Measurements from ENCODE around the gene OMP.
"Not testable (repeated sequence)": the region's sequence is repeated elsewhere in the genome, so short reads cannot be mapped to it uniquely, and the experiment has no call there.

Gene OMP

GRCh38 chr11:77096591-77097019, 6.0 kb upstream of the OMP start:
- H3K4me1 ChIP-seq (ENCODE audit: control insufficient read depth, insufficient read depth, low read length, poor library complexity, severe bottlenecking) = no peaks in the 10 kb centered on the region
- H3K36me3 ChIP-seq (ENCODE audit: control insufficient read depth, insufficient read depth, low read length) = peaks cover 26% of the 10 kb centered on the region
- no peak overlapping the region for H3K4me3 ChIP-seq (ENCODE audit: extremely low read depth, insufficient read depth, low read length, poor library complexity, severe bottlenecking)
- no peaks in the 10 kb centered on the region for H3K9me3 ChIP-seq (ENCODE audit: control insufficient read depth, low read length)
- no peak overlapping the region for H3K27ac ChIP-seq (ENCODE audit: low read depth, low read length, severe bottlenecking)
- WGBS, 2 experiments (ENCODE audit: insufficient coverage in 2 of 2) = 86 to 91% methylated on average over 6 of the region's 8 CpGs

DNA sequence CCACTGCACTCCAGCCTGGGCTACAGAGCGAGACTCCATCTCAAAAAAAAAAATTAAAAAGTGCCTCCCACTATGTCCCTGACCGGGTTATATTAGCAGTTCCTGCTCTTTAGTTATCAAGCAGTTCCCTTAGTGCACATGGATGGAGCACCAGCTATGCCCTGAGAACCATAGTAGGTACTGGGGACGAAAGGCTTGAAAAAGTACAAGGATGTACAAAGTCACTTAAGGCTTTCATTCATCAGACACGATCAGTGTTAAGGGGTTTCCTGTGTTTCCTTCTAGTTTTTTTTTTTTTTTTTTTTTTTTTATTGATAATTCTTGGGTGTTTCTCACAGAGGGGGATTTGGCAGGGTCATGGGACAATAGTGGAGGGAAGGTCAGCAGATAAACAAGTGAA, 5.5 kb upstream of the OMP start:
- H3K9me3 ChIP-seq (ENCODE audit: control insufficient read depth, low read length); H3K4me1 ChIP-seq (ENCODE audit: control insufficient read depth, insufficient read depth, low read length, poor library complexity, severe bottlenecking); H3K27ac ChIP-seq (ENCODE audit: low read depth, low read length, severe bottlenecking); H3K4me3 ChIP-seq (ENCODE audit: extremely low read depth, insufficient read depth, low read length, poor library complexity, severe bottlenecking): not testable (repeated sequence)
- H3K36me3 ChIP-seq (ENCODE audit: control insufficient read depth, insufficient read depth, low read length) = peaks cover 26% of the 10 kb centered on the region
- WGBS, 2 experiments (ENCODE audit: insufficient coverage in 2 of 2) = 85 to 90% methylated on average over 2 to 3 of the region's 4 CpGs

GRCh38 chr11:77100166-77101042, 2.2 kb upstream of the OMP start:
- Histone ChIP-seq H3K27ac (ENCODE audit: low read depth, low read length, severe bottlenecking) (no peak overlapping the region), H3K4me1 (ENCODE audit: control insufficient read depth, insufficient read depth, low read length, poor library complexity, severe bottlenecking) (no peaks in the 10 kb centered on the region), H3K4me3 (ENCODE audit: extremely low read depth, insufficient read depth, low read length, poor library complexity, severe bottlenecking) (no peak overlapping the region), H3K9me3 (ENCODE audit: control insufficient read depth, low read length) (no peaks in the 10 kb centered on the region), H3K36me3 (ENCODE audit: control insufficient read depth, insufficient read depth, low read length) (peaks cover 21% of the 10 kb centered on the region)
- 92 to 95% methylated on average over 9 to 14 of the region's 14 CpGs for WGBS, 2 experiments (ENCODE audit: insufficient coverage in 2 of 2)

- Histone ChIP-seq H3K27ac (ENCODE audit: low read depth, low read length, severe bottlenecking) (no peak overlapping the region), H3K9me3 (ENCODE audit: control insufficient read depth, low read length) (no peaks in the 10 kb centered on the region), H3K36me3 (ENCODE audit: control insufficient read depth, insufficient read depth, low read length) (peaks cover 16% of the 10 kb centered on the region), H3K4me1 (ENCODE audit: control insufficient read depth, insufficient read depth, low read length, poor library complexity, severe bottlenecking) (no peaks in the 10 kb centered on the region), H3K4me3 (ENCODE audit: extremely low read depth, insufficient read depth, low read length, poor library complexity, severe bottlenecking) (no peak overlapping the region)
- 86 to 100% methylated on average over 5 of the region's 5 CpGs for WGBS, 2 experiments (ENCODE audit: insufficient coverage in 2 of 2)
Observed at GRCh38 chr11:77101043-77101537, 1.6 kb upstream of the OMP start.

DNA sequence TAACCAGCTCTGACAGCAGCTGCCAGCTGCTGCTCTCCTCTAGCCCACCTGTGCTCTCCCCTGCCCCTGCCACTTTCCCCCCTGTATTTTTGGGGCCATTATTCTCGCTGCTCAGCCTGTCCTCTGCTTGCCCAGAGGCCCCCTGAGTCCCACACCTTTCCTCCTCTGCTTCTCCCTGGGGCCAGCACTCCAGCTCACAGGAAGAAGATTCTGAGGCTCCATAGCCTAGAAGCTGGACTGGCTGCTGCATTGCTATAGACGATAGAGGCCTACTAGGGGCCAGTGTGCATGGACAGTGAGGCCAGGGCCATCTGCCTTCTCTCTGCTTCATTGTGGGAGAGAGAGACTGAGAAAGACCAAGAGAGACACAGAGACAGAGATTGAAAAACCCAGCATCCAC, 679 bp downstream of the OMP start:
- H3K36me3 ChIP-seq (ENCODE audit: control insufficient read depth, insufficient read depth, low read length) = peaks cover 16% of the 10 kb centered on the region
- 80 to 83% methylated on average over 1 to 2 of the region's 2 CpGs for whole genome bisulfite sequencing, 2 experiments (ENCODE audit: insufficient coverage in 2 of 2)
- no peaks in the 10 kb centered on the region for H3K4me1 ChIP-seq (ENCODE audit: control insufficient read depth, insufficient read depth, low read length, poor library complexity, severe bottlenecking)
- H3K4me3 ChIP-seq (ENCODE audit: extremely low read depth, insufficient read depth, low read length, poor library complexity, severe bottlenecking) = no peak overlapping the region
- H3K9me3 ChIP-seq (ENCODE audit: control insufficient read depth, low read length) = no peaks in the 10 kb centered on the region
- H3K27ac ChIP-seq (ENCODE audit: low read depth, low read length, severe bottlenecking) = no peak overlapping the region

DNA sequence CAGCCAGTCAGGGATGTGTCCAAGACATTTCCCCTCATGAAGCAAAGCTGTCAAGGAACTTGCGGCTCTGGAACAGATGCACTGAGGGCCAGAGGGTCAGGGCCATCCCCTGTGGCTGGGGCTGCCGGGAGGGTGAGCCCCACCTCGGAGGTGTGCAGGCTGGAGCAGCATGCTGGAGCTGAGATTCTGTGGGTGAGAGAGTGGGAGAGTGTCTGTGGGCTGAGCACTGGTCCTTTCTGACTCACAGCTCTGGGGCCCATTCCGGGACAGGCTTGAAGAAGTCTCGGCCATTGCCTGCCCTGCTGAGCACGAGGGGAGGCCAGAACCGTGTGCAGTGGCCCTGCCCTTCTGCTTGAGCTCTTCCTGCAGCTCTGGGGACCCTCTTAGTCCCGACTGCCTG, 2.1 kb downstream of the OMP start:
- H3K27ac ChIP-seq (ENCODE audit: low read depth, low read length, severe bottlenecking) = no peak overlapping the region
- H3K9me3 ChIP-seq (ENCODE audit: control insufficient read depth, low read length) = no peaks in the 10 kb centered on the region
- no peak overlapping the region for H3K4me3 ChIP-seq (ENCODE audit: extremely low read depth, insufficient read depth, low read length, poor library complexity, severe bottlenecking)
- H3K4me1 ChIP-seq (ENCODE audit: control insufficient read depth, insufficient read depth, low read length, poor library complexity, severe bottlenecking) = no peaks in the 10 kb centered on the region
- 93% methylated on average over 7 to 8 of the region's 8 CpGs for WGBS, 2 experiments (ENCODE audit: insufficient coverage in 2 of 2)
- peaks cover 16% of the 10 kb centered on the region for H3K36me3 ChIP-seq (ENCODE audit: control insufficient read depth, insufficient read depth, low read length)

- peaks cover 6% of the 10 kb centered on the region for H3K36me3 ChIP-seq (ENCODE audit: control insufficient read depth, insufficient read depth, low read length)
- 88 to 96% methylated on average over 3 to 6 of the region's 7 CpGs for WGBS, 2 experiments (ENCODE audit: insufficient coverage in 2 of 2)
- H3K4me1 ChIP-seq (ENCODE audit: control insufficient read depth, insufficient read depth, low read length, poor library complexity, severe bottlenecking) = no peaks in the 10 kb centered on the region
- H3K27ac ChIP-seq (ENCODE audit: low read depth, low read length, severe bottlenecking) = no peak overlapping the region
- H3K4me3 ChIP-seq (ENCODE audit: extremely low read depth, insufficient read depth, low read length, poor library complexity, severe bottlenecking) = no peak overlapping the region
- no peaks in the 10 kb centered on the region for H3K9me3 ChIP-seq (ENCODE audit: control insufficient read depth, low read length)
Observed at GRCh38 chr11:77106321-77106720, 3.7 kb downstream of the OMP start.

DNA sequence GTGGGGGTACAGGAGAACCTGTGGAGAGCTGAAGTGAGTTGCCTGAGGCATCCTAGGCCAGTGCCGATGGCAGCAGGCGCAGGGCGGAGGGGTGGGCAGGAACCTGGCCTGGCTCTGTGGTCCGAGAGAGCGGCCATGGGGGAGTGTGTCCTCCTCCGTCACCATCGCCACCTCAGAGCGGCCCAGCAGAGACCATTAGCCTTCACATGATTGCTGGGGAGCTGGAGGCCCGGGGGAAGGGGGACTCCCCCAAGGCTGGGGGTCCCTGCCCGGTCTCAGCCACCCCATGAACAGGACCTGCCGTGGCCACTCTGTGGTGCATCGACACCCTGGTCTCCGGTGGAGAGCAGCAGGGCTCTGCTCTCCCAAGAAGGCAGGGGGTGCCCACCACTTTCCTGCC, 4.1 kb downstream of the OMP start:
- H3K36me3 ChIP-seq (ENCODE audit: control insufficient read depth, insufficient read depth, low read length) = peaks cover 6% of the 10 kb centered on the region
- H3K4me1 ChIP-seq (ENCODE audit: control insufficient read depth, insufficient read depth, low read length, poor library complexity, severe bottlenecking) = no peaks in the 10 kb centered on the region
- no peak overlapping the region for H3K4me3 ChIP-seq (ENCODE audit: extremely low read depth, insufficient read depth, low read length, poor library complexity, severe bottlenecking)
- 92 to 98% methylated on average over 12 to 13 of the region's 13 CpGs for WGBS, 2 experiments (ENCODE audit: insufficient coverage in 2 of 2)
- H3K9me3 ChIP-seq (ENCODE audit: control insufficient read depth, low read length) = no peaks in the 10 kb centered on the region
- no peak overlapping the region for H3K27ac ChIP-seq (ENCODE audit: low read depth, low read length, severe bottlenecking)

GRCh38 chr11:77107950-77108349, 5.3 kb downstream of the OMP start:
- no peaks in the 10 kb centered on the region for H3K4me1 ChIP-seq (ENCODE audit: control insufficient read depth, insufficient read depth, low read length, poor library complexity, severe bottlenecking)
- 78 to 100% methylated on average over 3 of the region's 3 CpGs for WGBS, 2 experiments (ENCODE audit: insufficient coverage in 2 of 2)
- no peak overlapping the region for H3K27ac ChIP-seq (ENCODE audit: low read depth, low read length, severe bottlenecking)
- no peaks in the 10 kb centered on the region for H3K9me3 ChIP-seq (ENCODE audit: control insufficient read depth, low read length)
- peaks cover 6% of the 10 kb centered on the region for H3K36me3 ChIP-seq (ENCODE audit: control insufficient read depth, insufficient read depth, low read length)
- H3K4me3 ChIP-seq (ENCODE audit: extremely low read depth, insufficient read depth, low read length, poor library complexity, severe bottlenecking) = no peak overlapping the region

DNA sequence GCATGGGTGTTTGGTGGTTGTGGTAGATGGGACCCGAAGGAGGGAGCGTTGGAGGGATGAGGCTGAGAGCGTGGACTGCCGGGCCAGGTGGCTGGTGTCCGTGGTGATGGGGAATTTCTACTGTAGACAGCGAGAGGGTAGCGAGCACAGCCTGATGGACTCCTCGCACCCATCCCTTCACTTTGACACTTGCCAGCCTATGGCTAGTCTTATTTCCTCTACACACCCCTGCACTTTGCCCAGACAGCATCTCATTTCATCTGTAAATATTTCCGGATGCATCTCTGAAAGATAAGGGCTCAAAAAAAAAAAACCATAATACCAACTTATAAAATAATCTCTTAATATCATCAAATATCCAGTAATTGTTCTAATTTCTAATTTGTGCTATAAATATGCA, 5.8 kb downstream of the OMP start:
- Histone ChIP-seq H3K4me3 (ENCODE audit: extremely low read depth, insufficient read depth, low read length, poor library complexity, severe bottlenecking) (no peak overlapping the region), H3K36me3 (ENCODE audit: control insufficient read depth, insufficient read depth, low read length) (peaks cover 2% of the 10 kb centered on the region), H3K27ac (ENCODE audit: low read depth, low read length, severe bottlenecking) (no peak overlapping the region), H3K9me3 (ENCODE audit: control insufficient read depth, low read length) (no peaks in the 10 kb centered on the region), H3K4me1 (ENCODE audit: control insufficient read depth, insufficient read depth, low read length, poor library complexity, severe bottlenecking) (no peaks in the 10 kb centered on the region)
- WGBS, 2 experiments (ENCODE audit: insufficient coverage in 2 of 2) = 84 to 91% methylated on average over 6 to 8 of the region's 9 CpGs

Measured in mesodermal cell (in vitro differentiated cells).